Neural progenitor cell (in vitro differentiated cells): Measurements from ENCODE around the gene CEP128.

ENCODE experiments used
- EZH2 ChIP-seq: fragments of 200-600 bp; sonication (generic); IDR thresholded peaks from 2 replicates; pipeline ENCODE4 v1.6.1; 2017; ENCODE audit warnings: antibody characterized with exemption, mild to moderate bottlenecking, moderate library complexity
- TF ChIP-seq, protein P1 (sequence below): fragments of 200-600 bp; sonication (generic); IDR thresholded peaks from 2 replicates; pipeline ENCODE4 v1.5.1; 2017; ENCODE audit warnings: antibody characterized with exemption, mild to moderate bottlenecking

DNA sequence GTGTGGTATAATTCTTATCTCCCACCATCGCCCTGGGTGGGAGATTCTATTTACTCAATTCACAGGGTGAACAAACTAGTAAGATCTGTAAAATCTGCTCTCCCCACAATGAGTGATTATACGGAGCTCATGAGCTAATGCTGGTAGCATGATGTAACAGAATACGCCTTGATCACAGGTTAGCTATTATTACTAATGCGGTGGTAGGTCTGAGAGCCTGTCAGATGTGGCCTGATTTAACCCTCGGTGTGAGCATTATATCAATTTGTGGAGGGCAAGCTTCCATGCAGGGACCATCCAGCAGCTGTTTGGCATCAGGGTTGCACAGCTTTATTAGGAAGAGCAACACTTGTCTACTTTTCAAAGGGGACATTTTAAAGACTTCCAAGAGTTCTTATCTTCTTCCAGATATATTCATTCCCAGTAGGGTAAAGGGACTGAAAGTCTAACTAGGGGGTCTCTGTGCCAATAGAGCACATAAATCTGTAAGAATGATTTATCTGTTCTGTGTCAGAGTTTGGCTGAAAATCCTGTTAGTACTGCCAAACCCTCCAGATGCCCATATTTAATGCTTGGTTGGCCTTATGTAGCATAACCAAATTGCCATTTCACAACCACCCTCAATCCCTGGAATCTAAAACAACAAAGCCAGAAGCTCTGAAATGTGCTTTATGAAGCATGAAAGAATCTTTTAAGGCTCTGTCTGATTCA is 32.5 kb upstream of the CEP128 start:
- TF ChIP-seq, protein P1, sequence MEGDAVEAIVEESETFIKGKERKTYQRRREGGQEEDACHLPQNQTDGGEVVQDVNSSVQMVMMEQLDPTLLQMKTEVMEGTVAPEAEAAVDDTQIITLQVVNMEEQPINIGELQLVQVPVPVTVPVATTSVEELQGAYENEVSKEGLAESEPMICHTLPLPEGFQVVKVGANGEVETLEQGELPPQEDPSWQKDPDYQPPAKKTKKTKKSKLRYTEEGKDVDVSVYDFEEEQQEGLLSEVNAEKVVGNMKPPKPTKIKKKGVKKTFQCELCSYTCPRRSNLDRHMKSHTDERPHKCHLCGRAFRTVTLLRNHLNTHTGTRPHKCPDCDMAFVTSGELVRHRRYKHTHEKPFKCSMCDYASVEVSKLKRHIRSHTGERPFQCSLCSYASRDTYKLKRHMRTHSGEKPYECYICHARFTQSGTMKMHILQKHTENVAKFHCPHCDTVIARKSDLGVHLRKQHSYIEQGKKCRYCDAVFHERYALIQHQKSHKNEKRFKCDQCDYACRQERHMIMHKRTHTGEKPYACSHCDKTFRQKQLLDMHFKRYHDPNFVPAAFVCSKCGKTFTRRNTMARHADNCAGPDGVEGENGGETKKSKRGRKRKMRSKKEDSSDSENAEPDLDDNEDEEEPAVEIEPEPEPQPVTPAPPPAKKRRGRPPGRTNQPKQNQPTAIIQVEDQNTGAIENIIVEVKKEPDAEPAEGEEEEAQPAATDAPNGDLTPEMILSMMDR = no peak
- TF ChIP-seq EZH2 = no peak
